Activated CD4-positive, alpha-beta T cell treated with anti-CD3 and anti-CD28 coated beads for 48 hours (primary cell): ENCODE data around the gene FAM50B.
A peak's percentile ranks its signal among the peaks of the same experiment; 100 is the strongest.

Experiments used
- DNase-seq: peaks from one replicate; pipeline ENCODE4 v3.0.0-alpha.2; 2020

The FAM50B gene, protein sequence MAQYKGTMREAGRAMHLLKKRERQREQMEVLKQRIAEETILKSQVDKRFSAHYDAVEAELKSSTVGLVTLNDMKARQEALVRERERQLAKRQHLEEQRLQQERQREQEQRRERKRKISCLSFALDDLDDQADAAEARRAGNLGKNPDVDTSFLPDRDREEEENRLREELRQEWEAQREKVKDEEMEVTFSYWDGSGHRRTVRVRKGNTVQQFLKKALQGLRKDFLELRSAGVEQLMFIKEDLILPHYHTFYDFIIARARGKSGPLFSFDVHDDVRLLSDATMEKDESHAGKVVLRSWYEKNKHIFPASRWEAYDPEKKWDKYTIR

DNA sequence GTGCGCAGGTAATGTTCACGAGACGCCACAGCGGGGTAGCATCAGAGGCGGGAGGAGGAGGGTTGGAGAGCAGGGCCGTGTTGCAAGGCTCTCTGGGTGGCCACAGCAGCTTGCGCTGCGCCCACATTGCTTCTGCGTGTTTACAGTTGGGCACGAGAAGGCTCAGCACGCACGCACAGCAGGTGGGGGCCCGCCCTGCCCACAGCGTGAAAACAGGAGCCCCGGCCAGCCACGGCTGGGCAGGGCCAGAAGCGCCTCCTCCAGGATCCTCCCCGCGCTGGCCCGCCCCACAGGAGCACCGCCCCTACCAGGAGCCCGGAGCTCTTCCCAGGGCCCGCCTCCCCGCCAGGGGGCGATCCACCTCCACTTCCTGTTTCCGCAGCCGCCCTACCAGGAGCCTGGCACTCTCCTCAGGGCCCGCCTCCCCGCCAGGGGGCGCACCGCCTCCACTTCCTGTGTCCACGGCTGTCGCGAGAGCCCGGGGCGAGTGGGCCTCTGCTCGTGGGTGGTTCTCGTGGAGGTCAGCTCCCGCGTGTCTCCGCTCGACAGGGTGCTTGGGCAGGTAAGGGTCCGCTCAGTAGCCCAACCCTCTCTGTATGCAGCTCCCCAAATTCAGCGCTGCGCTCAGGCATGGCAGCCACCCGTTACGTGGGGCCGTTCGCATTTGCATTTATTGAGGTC is at the start of gene FAM50B:
TSS of gene FAM50B (plus strand) at position 449 of the 681 bp plus-strand sequence. CDS start 439 bp downstream, outside the sequence.
- DNase-seq: peak; percentile 94

DNA sequence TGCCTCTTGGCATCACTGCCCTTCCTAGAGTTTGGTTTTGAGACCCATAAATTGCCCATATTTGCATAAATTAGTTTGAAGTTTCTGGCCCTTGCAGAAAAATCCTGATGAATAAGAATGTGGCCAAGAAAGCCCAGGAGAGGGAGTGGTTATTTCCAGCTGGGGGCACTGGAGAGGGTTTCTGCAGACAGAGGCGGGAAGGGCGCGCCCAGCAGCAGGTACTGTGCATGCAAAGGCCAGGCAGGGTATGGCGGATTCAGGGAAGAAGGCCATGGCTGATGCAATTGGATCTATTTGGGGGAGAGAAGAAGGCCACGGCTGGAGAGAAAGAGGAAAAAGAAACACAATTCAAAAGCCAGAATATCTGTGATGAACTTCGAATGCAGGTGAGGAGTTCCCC is 49.5 kb upstream of the FAM50B start:
- no peak for DNase-seq

DNA sequence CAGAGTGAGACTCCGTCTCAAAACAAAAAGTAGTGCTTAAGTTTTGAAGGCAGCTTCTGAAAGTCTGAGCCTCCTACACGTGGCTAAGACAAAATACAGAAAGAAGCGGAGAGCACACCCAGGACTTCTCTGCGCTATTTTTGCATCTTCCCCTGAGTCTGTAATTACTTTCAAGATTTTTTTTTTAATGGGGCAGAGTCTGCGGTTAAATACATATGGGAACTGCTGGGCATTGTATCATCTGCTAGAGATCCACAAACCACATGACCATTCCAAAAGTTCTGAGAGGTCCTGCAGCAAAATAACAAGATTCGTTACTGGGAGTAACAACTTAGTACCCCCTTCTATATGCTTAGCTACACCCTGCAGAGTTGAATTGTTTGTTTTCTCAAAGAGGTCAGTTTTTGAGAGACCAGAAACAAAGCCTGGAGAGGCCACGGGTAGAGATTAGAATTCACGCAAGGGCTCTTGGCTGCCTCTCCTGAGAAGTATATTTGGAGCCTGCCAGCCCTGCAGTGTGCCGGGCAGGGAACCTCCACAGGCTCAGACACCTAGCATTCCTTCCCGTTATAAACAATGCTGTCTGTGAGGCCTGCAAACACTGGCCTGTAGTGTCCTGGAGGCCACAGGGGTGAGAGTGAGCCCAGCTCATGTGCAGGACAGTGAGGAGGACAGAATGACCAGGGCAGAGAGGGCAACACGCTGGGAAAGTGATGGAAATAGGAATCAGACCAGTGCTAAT is 48.2 kb upstream of the FAM50B start:
- DNase-seq: no peak

DNA sequence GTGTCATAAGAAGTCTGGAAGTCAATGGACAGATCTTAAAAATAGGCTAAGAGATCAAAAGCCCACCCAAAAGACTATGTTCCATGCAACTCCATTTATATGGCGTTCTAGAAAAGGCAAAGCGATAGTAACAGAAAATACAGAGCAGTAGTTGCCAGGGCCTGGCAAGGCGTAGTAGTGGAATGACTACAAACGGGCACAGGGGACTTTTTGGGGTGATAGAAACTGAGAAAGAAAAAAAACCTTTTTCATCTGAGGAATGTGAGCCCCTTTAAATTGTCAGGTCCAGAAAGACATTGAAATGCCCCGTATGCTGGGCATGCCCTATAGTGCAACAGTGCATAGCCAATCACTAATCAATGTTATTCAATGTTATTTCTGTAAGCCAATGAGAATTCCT is 47.2 kb upstream of the FAM50B start:
- DNase-seq: no peak

DNA sequence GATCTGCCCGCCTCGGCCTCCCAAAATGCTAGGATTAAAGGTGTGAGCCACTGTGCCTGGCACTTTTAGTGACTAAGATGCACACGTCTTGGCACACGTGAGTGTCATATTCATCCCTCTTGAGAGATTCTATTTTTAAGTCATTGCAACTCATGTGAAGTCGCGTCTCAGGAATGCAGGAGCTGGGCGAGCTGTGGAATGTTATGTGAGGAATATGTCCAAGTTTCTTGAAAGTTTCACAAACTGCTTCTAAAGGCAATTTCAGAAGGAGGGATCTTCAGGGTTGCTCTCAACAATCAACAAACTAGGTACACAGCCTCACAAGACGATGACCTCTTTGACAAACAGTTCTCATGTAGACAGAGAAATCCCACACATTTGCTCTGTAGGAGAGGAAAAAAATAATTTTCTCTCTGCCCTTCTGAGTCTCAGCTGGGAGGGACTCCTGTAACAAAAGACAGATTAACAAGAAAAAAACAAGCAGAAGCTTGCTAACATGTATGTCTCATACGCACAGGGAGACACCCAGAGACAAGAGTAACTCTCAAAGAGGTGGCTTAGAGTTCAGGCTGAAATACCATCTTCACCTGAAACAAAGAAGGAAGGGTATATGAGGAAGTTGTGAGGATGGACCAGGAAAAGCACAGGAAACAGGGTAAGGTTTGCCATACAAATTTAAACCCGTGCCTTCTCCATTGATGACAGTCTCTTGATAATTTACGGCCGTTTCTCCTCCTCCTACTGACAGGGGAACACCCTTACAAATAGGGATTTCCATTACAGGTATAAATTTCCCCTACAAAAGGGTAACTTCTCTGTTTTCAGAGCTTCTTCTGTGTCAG is 45.3 kb upstream of the FAM50B start:
- no peak for DNase-seq

DNA sequence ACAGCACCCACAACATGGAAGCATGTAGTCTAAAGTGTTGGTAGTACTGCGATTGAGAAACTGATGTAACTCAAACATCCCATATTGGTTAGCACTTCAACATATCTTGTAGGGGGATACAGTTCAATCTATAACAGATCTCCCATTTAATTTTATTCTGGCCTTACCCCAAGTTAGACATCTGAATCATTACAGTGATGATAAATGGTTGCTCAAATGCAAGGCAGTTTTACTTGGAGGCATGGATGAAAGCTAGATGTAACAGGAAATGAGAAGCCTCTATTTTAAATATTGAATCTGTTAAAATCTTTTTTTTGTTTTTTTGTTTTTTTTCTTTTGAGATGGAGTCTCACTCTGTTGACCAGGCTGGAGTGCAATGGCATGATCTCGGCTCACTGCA is 44.2 kb upstream of the FAM50B start:
- DNase-seq: no peak

DNA sequence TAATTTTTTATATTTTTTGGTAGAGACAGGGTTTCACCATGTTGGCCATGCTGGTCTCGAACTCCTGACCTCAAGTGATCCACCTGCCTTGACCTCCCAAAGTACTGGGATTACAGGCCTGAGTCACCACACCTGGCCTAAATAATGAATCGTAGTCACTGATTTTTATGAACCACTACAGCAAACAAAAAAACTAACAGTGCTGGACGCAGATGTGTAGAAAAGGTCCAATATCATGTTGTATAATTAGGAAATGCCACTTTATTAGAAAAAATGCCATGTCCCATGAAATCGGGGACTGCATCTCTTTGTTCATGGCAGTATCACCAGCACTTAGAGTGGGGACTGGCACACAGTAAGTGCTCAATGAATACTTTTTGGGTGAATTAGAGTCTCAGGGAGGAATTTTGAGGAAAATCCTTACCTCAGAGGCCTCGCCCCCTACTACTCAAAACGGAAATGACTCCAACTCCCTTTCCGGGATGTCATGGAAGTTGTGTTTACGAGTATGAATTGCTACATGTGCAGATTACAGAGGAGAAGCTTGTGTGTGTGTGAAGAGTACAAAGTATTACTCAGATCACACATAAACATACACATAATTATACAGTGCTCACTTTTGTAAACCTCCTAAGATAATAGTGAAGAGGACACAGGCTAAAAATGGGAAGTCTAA is 43.6 kb upstream of the FAM50B start:
- DNase-seq: no peak

DNA sequence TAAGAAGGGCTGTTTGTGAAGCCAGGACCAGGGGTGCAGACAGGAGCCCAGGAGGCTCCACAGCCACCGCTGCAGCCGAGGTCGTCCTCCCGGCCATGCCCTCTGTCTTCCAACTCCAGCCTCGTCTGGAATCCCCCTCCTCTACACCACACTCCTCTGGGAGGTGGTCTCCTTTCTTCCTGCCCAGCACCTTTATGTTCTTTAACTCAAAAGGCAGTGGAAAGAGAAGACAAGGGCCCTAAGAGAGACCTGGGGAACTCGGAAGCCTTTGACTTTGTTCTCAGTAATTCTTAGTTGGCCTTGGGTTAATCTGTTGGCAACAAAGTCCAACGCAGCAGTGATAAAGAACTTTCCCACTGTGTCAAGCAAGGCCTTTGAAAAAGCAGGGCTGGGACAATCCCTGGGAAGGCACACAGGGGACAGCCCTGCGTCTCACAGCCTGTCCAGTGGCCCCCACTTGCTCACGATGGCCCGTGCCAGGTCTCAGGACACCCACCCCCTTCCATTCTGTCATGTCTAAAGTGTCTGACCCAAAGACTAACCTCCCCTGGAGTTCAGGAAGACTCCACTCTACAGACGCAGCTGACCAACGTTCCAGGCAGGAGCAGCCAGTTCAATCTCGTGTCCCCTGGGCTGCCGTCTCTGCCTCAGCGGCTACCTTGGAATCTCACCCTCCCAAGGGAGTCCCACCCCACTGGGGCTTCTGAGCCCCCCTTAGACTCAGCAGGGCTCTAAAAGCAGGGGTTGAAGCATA is 42.8 kb upstream of the FAM50B start:
- DNase-seq: no peak

DNA sequence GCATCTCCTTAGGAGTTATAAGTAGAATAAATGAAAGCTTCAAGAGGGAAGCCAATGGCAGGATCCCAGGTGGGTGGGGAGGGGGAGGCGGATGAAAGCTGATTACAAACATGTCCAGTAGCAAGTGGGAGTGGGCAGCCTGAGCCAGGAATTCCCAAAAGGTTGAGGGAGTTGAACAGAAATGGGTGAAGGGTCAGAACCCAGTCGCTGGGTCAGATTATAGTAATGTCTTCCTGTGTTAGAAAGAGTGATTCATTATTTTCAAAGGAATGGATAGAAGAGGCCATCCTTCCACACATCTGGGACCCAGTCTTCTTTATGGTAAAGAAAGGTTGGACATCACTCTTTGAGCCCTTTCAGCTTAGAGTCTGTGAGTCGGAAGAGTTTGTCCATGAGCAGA is 41.0 kb upstream of the FAM50B start:
- DNase-seq: no peak

DNA sequence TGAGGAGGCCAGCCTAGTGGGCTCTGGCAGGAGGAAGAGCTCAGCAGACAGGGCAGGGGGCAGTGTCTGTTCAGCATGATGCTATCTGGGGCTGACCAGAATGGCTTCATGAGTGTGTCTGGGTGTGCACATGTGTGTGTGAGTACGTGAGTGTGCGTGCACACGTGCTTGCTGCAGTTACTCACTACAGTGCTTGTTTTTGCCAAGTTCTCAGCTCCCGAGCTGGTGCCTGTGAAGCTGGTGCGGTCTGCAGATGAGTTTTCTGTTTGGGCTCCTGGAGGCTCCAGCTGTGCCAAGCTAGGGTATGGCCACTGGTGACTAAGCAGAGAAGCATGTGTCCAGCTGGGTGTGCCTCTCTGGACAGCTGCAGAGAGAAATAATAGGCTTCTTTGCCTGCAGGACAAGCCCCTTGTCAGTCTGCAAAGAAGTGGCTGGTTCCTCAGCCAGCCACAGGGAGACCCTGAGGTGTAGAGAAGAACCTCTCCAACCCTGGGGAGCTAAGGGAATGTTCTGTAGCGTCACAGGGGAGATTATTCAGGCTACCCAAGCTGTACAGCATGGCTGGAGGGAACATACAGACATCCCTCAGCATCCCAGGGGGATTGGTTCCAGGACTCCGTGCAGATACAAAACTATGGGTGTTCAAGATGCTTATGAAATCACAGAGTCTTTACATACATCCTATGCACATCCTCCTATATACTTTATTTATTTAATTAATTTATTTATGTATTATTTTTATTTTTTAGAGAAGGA is 40.2 kb upstream of the FAM50B start:
- no peak for DNase-seq

DNA sequence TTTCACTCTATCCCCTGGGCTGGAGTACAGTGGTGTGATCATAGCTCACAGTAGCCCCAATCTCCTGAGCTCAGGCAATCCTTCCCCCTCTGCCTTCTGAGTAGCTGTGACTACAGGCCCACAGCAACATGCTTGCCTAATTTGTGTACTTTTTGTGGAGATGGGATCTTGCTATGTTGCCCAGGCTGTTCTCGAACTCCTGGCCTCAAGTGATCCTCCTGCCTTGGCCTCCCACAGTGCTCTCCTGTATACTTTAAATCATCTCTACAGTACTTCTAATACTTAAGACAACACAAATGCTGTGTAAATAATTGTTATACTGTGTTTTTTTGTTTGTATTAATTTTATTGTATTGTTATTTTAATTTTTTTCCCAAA is 39.7 kb upstream of the FAM50B start:
- no peak for DNase-seq

DNA sequence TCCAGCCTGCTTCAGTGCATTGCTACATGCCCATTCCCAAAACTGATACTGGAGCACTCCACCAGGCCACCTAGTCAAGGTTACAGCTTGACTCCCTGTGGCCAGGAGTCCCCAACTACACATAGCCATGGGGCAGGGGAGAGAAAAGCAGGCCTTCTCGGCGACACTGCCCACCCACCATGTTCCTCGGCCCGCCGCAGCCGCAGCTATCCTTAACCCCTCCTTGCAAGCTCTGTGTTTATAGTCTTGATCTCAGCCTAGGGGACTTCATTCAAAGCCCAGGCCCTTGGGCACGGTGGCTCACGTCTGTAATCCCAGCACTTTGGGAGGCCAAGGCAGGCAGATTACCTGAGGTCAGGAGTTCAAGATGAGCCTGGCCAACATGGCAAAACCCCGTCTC is 39.2 kb upstream of the FAM50B start:
- DNase-seq: no peak

DNA sequence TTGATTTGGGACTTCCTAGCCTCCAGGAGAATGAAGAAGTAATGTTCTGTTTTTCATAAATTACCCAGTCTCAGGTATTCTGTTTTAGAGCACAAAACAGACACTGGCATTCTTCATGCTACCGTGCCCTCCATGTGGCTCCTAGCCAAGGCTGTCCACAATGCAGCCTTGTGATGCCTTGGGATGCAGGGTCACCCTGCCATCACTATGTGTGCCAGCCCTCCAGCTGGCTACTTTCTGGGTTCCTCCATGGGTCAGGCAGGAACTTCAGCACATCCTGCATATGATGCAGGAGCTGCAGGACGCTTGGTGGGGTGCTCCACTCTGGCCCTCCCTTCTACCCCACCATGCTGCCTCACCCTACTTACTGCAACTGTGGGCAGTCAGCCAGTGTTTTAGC is 38.0 kb upstream of the FAM50B start:
- DNase-seq: no peak

DNA sequence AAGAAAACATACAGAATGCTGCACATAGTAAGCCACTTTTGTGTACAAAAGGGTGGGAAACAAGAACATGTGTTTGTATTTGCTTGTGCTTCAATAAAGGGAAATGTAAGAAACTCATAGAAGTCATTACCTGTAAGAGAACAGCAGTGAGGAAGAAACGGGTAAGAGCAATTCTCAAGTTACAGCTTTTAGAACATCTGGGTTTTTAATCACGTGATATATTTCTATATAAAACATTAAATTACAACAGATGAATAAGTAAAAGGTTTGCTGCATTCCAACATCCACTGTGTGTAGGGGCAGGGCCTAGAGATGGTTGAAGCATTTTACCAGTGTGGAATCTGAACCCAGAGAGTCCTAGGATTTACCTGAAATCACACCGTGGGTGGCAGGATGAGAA is 36.6 kb upstream of the FAM50B start:
- DNase-seq: no peak

DNA sequence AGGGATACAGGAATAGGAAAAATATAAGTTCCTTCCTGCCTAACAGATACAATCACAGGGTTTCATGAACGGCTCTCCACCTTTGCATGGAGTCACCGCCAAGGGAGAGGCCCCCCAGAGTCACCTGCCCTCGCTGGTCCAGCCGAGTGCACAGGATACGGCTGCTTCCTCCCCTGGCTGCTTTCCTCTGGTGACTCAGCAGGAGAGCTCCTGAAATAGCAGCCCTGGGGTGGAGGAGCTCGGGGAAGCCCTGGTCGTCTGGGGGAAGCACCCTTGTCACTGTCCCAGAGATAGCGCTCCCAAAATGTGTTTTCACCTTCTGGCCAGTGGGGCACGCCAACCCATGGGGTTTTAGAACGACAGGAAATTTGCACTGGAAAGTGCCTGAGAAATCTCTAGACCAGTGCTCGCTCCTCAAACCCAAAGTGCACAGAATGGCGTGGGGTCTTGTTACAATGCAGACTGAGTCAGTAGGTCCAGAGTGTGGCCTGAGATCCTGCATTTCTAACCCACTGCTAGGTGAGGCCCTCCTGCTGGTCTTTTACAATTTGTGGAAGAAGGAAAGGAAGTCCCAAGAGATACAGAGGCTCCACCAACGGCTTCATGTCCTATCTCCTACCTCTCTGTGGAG is 35.9 kb upstream of the FAM50B start:
- peak; percentile 10 for DNase-seq

DNA sequence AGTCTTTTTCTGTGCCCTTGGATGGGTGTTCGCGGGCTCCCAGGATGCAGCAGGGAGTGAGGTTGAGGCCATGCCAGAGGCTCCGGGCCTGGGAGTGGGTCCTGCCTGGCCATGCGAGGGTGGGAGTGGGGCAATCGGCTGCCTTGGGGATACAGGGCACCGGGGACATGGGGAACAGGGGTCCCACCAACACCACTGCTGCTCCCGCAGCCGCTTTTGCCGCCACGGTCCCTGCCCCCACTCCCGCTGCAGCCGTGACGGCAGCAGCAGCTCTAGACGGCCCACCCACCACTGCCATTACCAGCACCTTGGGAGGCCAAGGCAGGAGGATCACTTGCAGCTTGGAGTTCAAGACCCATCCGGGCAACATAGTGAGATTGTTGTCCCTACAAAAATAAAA is 35.3 kb upstream of the FAM50B start:
- no peak for DNase-seq

DNA sequence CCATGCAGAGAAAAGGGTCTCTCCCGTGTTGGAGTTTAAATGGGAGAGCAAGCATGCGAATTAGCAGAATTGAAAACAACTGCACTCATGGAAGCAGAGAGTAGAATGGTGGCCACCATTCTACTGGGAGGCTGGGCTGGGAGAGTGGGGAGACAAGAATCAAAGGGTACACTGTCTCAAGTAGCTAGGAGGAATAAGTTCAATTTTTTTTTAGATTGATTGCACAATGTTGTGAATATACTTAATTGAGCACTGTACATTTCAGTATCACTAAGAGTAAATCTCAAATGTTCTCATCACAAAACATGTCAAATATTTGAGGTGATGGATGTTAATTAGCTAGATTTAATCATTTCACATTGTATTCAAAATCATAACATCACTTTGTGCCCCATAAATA is 34.6 kb upstream of the FAM50B start:
- DNase-seq: no peak

DNA sequence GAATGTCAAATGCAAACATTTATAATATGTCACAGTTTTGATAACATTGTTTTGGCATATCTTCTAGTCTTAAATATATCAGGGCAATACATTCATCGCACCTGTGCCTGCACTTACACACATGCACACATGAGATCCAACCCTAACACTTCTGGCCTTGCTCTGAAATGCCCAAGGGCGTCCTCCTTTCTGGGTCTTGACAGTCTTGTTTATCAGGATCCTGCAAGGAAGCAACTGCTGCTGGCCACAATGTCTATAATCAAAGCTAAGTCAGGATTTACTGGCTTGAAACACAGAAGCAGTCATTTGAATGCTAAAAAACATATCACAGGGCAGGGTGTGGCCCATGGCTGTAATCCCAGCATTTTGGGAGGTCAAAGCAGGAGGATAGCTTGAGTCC is 32.9 kb upstream of the FAM50B start:
- DNase-seq: no peak

DNA sequence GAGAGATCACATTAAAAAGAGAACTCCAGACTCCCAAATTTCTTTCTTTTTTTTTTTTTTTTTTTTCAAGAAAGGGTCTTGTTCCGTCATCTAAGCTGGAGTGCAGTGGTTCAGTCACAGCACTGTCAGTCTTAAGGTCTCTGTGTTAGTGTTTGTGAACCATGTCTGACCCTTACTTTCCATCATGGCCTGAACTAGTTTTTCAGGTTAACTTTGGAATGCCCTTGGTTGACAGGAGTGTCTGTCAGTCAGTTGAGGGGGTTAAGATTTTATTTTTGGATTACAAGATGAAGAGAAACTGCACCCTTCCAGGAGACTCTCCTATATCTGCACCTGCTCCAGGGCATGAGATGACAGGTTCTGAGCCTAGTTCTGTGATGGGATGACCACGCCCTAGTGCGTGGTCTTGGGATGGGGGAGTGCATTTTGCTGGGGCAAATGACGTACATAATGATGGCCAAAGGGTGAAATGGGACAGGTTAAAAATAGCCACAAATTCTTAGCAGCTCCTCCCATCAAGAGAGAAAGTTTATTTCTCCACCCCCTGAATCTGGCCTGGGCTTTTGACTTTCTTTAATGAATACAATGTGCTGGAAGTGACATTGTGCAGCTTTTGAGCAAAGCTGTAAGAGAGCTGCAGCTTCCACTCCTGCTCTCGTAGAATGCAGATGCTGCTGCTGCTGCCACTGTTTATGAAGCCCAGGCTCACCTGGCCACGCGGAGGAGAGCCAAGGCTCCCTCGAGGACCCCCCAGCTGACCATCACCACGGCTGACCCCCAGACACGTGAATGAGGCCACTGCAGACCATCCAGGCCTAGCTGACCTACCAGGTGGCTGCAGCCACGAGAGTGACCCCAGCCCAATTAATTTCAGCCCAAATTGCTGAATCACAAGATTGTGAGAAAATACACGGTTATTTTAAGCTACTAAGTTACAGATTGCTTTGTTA is 29.7 kb upstream of the FAM50B start:
- no peak for DNase-seq
